Measurements from ENCODE around the gene NOL4L.

Gene NOL4L

DNA sequence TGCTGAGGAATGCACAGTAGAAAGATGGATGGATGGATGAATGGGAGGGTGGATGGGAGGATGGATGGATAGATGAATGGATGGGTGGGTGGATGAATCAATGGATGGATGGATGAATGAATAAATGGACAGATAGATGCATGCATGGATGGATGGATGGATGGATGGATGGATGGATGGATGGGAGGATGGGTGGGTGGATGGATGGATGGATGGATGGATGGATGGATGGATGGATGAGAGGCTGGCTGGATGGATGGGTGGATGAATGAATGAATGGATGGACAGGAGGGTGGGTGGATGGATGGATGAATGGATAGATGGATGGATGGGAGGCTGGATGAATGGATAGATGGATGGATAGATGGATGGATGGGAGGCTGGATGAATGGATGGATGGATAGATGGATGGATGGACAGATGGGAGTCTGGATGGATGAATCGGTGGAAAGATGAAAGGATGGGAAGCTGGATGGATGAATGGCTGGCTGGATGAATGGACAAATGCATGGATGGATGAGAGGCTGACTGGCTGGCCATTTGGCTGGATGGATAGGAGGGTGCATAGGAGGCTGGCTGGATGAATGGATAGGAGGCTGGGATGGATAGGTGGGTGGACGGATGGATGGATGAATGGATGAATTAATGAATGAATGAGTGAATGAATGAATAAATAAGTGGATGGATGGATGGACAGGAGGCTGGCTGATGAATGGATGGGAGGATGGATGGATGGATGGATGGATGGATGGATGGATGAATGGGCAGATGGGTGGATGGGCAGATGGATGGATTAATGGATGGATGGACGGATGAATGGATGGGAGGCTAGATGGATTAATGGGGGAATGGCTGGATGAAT is 28.3 kb upstream of the NOL4L start:
- no peak for DNase-seq

DNA sequence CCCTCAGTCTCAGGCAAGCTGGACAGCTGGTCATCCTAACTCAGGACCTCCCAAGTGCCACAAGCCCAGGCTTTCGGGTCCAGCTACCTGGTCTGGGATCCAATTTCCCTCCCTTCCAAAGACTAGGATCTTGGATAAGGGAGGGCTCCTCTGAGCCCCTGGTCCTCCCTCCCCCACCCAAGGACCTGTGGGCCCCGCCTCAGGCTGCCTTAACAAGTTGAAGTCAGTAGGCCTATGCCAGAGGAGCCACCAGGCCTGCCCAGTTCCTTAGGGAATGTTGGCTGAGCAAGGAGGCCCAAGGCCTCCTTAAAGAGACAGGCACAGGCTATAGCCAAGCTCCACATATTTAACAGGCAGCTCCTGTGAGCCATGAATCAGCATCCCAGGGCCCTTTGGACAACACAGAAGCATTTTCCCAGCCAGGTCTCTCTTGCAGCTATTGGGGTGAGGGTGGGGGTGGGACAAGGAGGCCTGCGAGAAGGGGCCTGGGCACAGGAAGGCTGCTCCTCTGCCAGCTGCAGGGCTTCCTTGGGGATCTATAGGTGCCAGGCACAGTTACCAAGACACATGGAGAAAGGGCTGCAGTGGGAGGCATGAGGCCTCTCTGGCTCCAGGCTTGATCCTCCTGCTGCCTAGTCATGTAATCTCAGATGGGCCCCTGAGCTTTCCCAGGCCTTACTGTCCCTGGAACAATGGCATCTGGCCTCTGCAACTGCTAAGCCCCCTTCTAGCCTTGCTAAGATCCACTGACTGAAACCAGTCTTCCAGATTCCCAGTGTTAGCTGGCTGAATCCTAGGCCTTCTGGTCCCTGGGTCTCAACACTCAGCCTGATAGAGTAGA is 27.4 kb upstream of the NOL4L start:
- DNase-seq: no peak

DNA sequence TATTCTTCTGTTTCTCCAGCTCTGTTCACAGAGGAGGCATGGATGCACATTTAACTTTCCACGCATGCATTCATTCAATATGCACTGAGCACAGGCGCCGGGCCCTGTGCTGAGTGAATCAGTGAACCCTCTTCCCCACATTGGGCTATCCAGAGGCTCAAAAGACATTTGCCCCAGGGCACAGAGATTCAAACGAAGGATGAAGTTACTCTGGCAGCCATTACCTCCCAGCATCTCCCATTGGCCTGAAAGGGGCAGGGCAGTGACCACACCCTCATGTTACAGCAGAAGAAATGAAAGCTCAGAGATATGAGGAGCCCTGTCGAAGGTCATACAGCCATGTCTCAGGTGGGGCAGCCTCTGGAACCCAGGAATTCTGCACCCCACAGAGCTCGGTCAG is 26.7 kb upstream of the NOL4L start:
- DNase-seq: no peak

GRCh38 chr20:32611286-32611685 is 26.2 kb upstream of the NOL4L start:
- DNase-seq: no peak

DNA sequence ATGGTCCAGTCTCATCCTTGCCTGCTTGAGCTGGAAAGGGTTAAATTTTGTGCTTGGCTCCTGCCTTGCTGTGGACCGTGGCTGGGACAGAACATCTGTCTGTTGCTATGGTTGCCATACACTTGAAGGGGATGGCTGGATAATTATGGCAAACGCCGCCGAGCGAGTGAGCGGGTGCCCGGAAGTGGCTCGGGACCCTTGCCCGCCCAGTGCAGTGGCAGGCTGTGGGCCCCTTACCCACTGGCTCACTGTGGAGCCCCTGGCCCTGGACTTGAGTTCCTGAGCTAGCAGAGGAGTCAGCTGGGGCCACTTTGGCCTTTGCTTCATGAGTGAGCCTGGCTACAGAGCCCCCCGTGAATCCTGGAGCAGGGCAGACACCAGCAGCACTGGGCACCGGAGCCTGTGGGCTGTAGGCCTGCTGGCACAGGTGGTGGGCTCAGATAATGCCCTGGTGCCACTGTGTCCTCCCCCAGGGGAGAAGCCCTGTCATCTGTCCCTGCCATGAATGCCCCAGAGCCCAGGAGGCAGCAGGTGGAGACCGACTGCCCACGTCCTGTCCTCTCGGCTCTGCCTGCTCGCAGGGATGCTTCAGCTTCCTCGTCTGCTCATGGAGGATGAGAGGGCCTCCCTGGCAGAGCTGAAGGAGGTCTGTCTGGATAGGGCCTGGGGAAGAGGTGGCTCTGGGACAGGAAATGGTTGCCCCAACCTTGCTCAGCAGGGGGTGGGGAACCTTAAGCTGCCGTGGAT is 25.5 kb upstream of the NOL4L start:
- no peak for DNase-seq

DNA sequence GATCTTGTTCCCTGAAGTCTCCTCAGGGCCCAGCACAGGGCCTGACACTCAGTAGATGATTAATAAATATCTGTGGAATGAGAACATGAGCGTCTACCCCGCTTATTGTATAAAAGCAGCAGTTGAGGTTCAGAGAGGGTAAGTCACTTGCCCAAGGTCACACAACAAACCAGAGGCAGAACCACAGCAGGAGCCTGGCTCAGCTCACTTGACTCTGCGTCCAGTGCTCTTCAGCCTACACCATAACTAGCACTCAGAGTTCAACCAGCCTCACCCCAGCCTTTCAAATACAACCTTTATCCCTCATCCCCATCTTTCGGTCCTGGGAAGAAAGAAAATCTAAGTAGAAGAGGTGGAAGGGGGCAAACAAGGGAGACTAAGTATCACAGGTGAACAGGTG is 24.9 kb upstream of the NOL4L start:
- DNase-seq: no peak

DNA sequence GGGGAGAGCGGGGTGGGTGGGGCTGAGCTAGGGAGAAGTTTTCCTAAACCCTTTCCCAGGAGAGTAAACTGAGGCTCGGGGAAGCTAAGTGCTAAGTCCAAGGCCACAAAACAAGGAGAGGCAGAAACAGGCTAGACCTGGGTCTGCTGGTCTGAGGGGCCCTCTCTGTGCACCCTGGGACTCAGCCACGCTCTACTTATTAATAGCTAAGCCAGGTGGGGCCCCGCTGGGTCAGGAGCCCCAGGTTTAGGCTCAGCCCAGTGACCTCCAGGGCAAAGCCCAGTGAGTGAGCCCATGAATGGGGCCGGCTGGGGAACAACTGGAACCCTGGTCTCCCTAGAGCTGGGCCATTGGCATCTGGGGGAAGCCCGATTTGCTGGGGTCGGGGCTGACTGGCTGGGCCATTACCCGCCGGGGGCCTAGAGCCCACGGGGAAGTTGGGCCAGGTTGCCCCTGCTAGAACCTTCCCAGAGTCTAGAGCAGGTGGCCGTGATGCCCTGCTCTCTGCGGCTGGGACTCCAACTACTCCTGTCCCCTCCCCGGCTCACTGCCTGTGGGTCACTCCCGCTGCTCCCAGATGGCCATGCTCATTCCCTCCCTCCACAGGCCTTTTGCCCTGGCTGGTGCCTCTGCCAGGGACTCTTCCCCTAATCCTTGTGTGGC is 24.1 kb upstream of the NOL4L start:
- DNase-seq: no peak

- no peak for DNase-seq
Measured at GRCh38 chr20:32608664-32609015, 23.5 kb upstream of the NOL4L start.

DNA sequence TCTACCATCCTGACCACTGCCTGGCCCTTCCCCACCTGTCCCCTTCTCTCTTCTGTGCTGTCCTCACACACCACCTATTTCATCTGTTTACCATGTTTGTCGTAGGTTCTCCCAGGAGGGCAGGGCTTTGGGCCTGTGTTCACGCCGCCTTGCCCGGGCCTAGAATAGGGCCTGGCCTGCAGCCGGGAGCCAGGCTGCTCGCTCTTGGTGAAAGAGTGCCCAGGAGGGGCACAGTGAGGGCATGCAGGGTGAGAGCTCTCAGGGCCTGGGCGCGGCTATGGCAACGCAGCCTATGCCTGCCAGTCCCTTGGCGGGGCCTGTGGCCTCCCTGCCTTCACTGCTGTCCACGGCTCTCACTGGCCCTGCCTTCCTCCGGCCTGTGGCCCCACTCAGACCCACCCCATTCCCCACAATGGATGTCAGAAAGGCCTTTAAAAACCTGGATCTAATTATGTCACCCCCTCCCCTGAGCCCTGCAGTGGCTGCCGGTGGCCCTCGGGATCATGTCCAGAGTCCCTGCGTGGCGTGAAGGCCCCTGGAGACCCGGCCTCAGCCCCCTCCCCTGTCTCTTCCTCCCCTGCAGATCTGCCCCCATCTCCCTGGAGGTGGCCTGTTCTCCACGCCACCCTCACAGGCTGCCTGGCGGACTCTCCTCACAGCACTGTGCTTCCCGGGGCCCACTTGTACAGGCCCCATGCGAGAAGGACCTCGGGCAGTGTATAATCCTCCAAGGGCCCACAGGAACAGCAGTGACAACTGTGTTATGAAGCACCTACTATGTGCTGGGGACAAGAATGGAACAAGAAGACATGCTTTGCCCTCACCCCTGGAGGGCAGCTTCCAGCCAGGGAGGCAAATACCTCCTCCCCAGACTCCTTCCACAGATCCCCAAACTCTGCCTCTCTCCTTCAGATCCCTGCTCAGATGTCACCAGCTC is 22.9 kb upstream of the NOL4L start:
- DNase-seq: no peak

- no peak for DNase-seq
Measured at GRCh38 chr20:32607324-32607723, 22.2 kb upstream of the NOL4L start.

GRCh38 chr20:32606790-32607189 is 21.7 kb upstream of the NOL4L start:
- DNase-seq: no peak

GRCh38 chr20:32606107-32606506 is 21.0 kb upstream of the NOL4L start:
- no peak for DNase-seq

DNA sequence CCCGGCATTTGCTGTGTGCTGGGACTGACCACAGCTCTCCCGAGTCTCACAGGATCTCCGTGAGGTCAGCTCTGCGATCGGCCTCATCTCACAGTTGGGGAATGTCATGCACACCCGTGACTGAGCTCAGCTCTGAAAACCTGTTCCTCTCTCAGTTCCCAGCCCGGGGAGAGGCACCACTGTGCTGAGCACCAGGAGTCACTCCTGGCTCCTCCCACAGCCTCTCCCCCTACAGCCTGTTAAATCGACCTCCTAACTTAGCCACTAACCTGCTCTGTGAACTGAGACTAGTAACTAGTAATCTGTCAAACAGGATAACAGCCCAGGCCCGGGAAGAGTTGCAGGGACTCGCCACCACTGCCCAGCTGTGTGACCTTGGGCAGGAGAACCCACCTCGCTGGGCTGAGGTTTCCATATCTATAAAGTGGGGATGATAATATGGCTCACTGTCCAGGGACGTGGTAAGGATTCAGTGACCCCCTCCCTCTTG is 20.1 kb upstream of the NOL4L start:
- DNase-seq: no peak

GRCh38 chr20:32603046-32603726 is 18.1 kb upstream of the NOL4L start:
- DNase-seq: no peak

GRCh38 chr20:32602273-32602672 is 17.1 kb upstream of the NOL4L start:
- DNase-seq: no peak

GRCh38 chr20:32600681-32601237 is 15.6 kb upstream of the NOL4L start:
- DNase-seq: no peak

GRCh38 chr20:32599783-32600340 is 14.7 kb upstream of the NOL4L start:
- DNase-seq: no peak

- no peak for DNase-seq
Measured at GRCh38 chr20:32598606-32599005, 13.5 kb upstream of the NOL4L start.

DNA sequence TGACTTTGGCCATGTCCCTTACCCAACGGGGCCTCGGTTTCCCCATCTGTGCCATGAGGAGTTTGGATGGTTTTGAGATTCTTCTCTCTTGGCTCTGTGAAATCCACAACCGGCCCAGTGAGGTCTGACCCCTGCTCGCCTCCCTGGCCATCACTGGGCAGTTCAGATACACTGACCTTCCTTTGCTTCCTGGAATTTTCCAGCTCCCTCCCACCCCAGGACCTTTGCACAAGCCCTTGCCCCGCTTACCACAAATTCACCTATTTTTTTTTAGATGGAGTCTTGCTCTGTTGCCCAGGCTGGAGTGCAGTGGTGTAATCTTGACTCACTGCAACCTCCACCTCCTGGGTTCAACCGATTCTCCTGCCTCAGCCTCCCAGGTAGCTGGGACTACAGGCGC is 12.6 kb upstream of the NOL4L start:
- DNase-seq: no peak

GRCh38 chr20:32596681-32597252 is 11.6 kb upstream of the NOL4L start:
- DNase-seq: no peak

Measured in NCI-H446 (cell line).